DND-41 (cell line): ENCODE measurements around the gene MT1HL1.

Source experiments
- CTCF ChIP-seq: IDR thresholded peaks from 2 replicates; pipeline ENCODE4 v1.5.1; 2012; ENCODE audit warnings: borderline replicate concordance, low read length, moderate library complexity, mild to moderate bottlenecking; ENCODE audit not compliant: poor library complexity, severe bottlenecking; ENCODE audit errors: extremely low read depth
- EZH2 ChIP-seq: IDR thresholded peaks from 3 replicates; pipeline ENCODE4 v1.6.1; 2012; ENCODE audit warnings: borderline replicate concordance, low read depth, mild to moderate bottlenecking, moderate library complexity, low read length, inconsistent platforms; ENCODE audit not compliant: severe bottlenecking

GRCh38 chr1:237033804-237034203 lies 29.6 kb upstream of the MT1HL1 start:
- TF ChIP-seq CTCF (no peak), EZH2 (no peak)
